ENCODE results near the gene TMEM61. TPM values are rescaled to one million over a fixed set of nuclear protein-coding genes. Genes with fewer than 3 reads are reported as not detected.

Gene TMEM61
- total RNA-seq, 1 experiment from 2014 or later, result 0.74 TPM

- TF ChIP-seq ATF2 (CRISPR knock-in tag; IDR thresholded peaks at IDR 0.05; ENCODE audit: borderline replicate concordance, low read depth), result no peak
- TF ChIP-seq IRF2 (CRISPR knock-in tag; IDR thresholded peaks at IDR 0.05; ENCODE audit: borderline replicate concordance, low read depth), result no peak
- no peak for TF ChIP-seq CDX4 (CRISPR knock-in tag; IDR thresholded peaks at IDR 0.05; ENCODE audit: borderline replicate concordance)
- no peak for TF ChIP-seq ZNF423 (CRISPR knock-in tag; IDR thresholded peaks at IDR 0.05)
- TF ChIP-seq ATF1 (CRISPR knock-in tag; IDR thresholded peaks at IDR 0.05), result no peak
- no peak for TF ChIP-seq CREM (CRISPR knock-in tag; IDR thresholded peaks at IDR 0.05)
Observed at GRCh38 chr1:54950006-54950368, 30.4 kb upstream of the TMEM61 start (continued).

- POLR2A ChIA-PET, result interaction anchor here (1.0 to 1.6 kb wide), 3 partner anchors 40 to 98 kb away, joined by 3 to 4 read pairs (median 3); no protein-coding TSS in a partner anchor
- H3K4me3 Mint-ChIP-seq, result peak overlapping the region; percentile 58
Observed at GRCh38 chr1:54950369-54951163, 29.9 kb upstream of the TMEM61 start.

More at GRCh38 chr1:54950369-54951163, 29.9 kb upstream of the TMEM61 start:
- peaks cover 21% of the 10 kb centered on the region for H3K4me1 Mint-ChIP-seq
- peak; percentile 84 for DNase-seq (ENCODE audit: low spot score)
- H3K36me3 Mint-ChIP-seq, result peaks cover 12% of the 10 kb centered on the region
- H3K9me3 Mint-ChIP-seq, result peaks cover 19% of the 10 kb centered on the region
- peak; percentile 86 for ATAC-seq
- no peak for TF ChIP-seq E2F1 (CRISPR knock-in tag; IDR thresholded peaks at IDR 0.05)
- TF ChIP-seq ETV6 (CRISPR knock-in tag; IDR thresholded peaks at IDR 0.05), result 0 out of 2 replicates have a peak, but pooled peaks have one; percentile 19
- 0 out of 2 replicates have a peak, but pooled peaks have one; percentile 31 for TF ChIP-seq HMGXB4 (CRISPR knock-in tag; IDR thresholded peaks at IDR 0.05)
- peak; percentile 69 for TF ChIP-seq CTCF (IDR thresholded peaks at IDR 0.05)
- no peak overlapping the region for H3K27ac Mint-ChIP-seq
- peaks cover 4% of the 10 kb centered on the region; the same call in 1 of the 2 replicates for H3K27me3 Mint-ChIP-seq (ENCODE audit: low read depth)
- CTCF ChIA-PET, result interaction anchor here (0.6 to 16.5 kb wide), 35 partner anchors 10 to 199 kb away, joined by 3 to 632 read pairs (median 5); partner anchors contain the start of genes BSND, DHCR24, PCSK9 and TMEM61
